ENCODE results near the gene BAIAP2.
A peak's percentile ranks its signal among the peaks of the same experiment; 100 is the strongest.

BAIAP2 gene

GRCh38 chr17:81000631-81001357 lies 34.2 kb upstream of the BAIAP2 start:
- Histone ChIP-seq H3K9me3 (ENCODE audit: control insufficient read depth in 1 of 2, low read length in 2 of 2) (no peaks in the 10 kb centered on the region), H3K9ac (ENCODE audit: low read depth in 1 of 2, low read length in 2 of 2) (no peak overlapping the region), H3K4me3 (ENCODE audit: low read depth in 1 of 2, low read length in 2 of 2) (no peak overlapping the region), H3K4me1 (ENCODE audit: control insufficient read depth in 1 of 2, insufficient read depth in 2 of 2, low read length in 2 of 2) (peaks cover 28 to 38% of the 10 kb centered on the region in 2 donors), H3K27ac (ENCODE audit: low read depth, low read length) (no peak overlapping the region), H3K36me3 (ENCODE audit: control insufficient read depth in 1 of 2, insufficient read depth in 2 of 2, low read length in 2 of 2) (peaks cover 19 to 45% of the 10 kb centered on the region in 2 donors), H3K27me3 (ENCODE audit: control insufficient read depth in 1 of 2, insufficient read depth in 2 of 2, low read length in 2 of 2) (peaks cover 6 to 10% of the 10 kb centered on the region in 2 donors)

GRCh38 chr17:81002013-81002384 lies 33.0 kb upstream of the BAIAP2 start:
- H3K27ac ChIP-seq (ENCODE audit: low read depth, low read length): no peak overlapping the region
- H3K4me3 ChIP-seq (ENCODE audit: low read depth in 1 of 2, low read length in 2 of 2): peak overlapping the region in 1 of 2 donors; percentile 6
- no peak overlapping the region for H3K9ac ChIP-seq (ENCODE audit: low read depth in 1 of 2, low read length in 2 of 2)
- H3K36me3 ChIP-seq (ENCODE audit: control insufficient read depth in 1 of 2, insufficient read depth in 2 of 2, low read length in 2 of 2): peaks cover 14 to 34% of the 10 kb centered on the region in 2 donors
- H3K9me3 ChIP-seq (ENCODE audit: control insufficient read depth in 1 of 2, low read length in 2 of 2): no peaks in the 10 kb centered on the region
- peaks cover 8 to 16% of the 10 kb centered on the region in 2 donors for H3K27me3 ChIP-seq (ENCODE audit: control insufficient read depth in 1 of 2, insufficient read depth in 2 of 2, low read length in 2 of 2)
- H3K4me1 ChIP-seq (ENCODE audit: control insufficient read depth in 1 of 2, insufficient read depth in 2 of 2, low read length in 2 of 2): peaks cover 28 to 38% of the 10 kb centered on the region in 2 donors

GRCh38 chr17:81002409-81003361 lies 32.3 kb upstream of the BAIAP2 start:
- H3K9ac ChIP-seq (ENCODE audit: low read depth in 1 of 2, low read length in 2 of 2): no peak overlapping the region
- H3K9me3 ChIP-seq (ENCODE audit: control insufficient read depth in 1 of 2, low read length in 2 of 2): no peaks in the 10 kb centered on the region
- peaks cover 28 to 38% of the 10 kb centered on the region in 2 donors for H3K4me1 ChIP-seq (ENCODE audit: control insufficient read depth in 1 of 2, insufficient read depth in 2 of 2, low read length in 2 of 2)
- H3K27me3 ChIP-seq (ENCODE audit: control insufficient read depth in 1 of 2, insufficient read depth in 2 of 2, low read length in 2 of 2): peaks cover 8 to 16% of the 10 kb centered on the region in 2 donors
- peak overlapping the region in 1 of 2 donors; percentile 6 for H3K4me3 ChIP-seq (ENCODE audit: low read depth in 1 of 2, low read length in 2 of 2)
- H3K27ac ChIP-seq (ENCODE audit: low read depth, low read length): no peak overlapping the region
- peaks cover 12 to 27% of the 10 kb centered on the region in 2 donors for H3K36me3 ChIP-seq (ENCODE audit: control insufficient read depth in 1 of 2, insufficient read depth in 2 of 2, low read length in 2 of 2)

GRCh38 chr17:81003711-81004475 lies 31.1 kb upstream of the BAIAP2 start:
- Histone ChIP-seq H3K4me3 (ENCODE audit: low read depth in 1 of 2, low read length in 2 of 2) (peak overlapping the region in 1 of 2 donors; percentile 3), H3K9ac (ENCODE audit: low read depth in 1 of 2, low read length in 2 of 2) (no peak overlapping the region), H3K9me3 (ENCODE audit: control insufficient read depth in 1 of 2, low read length in 2 of 2) (no peaks in the 10 kb centered on the region), H3K4me1 (ENCODE audit: control insufficient read depth in 1 of 2, insufficient read depth in 2 of 2, low read length in 2 of 2) (peaks cover 28 to 38% of the 10 kb centered on the region in 2 donors), H3K27ac (ENCODE audit: low read depth, low read length) (no peak overlapping the region), H3K27me3 (ENCODE audit: control insufficient read depth in 1 of 2, insufficient read depth in 2 of 2, low read length in 2 of 2) (peaks cover 8 to 16% of the 10 kb centered on the region in 2 donors), H3K36me3 (ENCODE audit: control insufficient read depth in 1 of 2, insufficient read depth in 2 of 2, low read length in 2 of 2) (peaks cover 4 to 15% of the 10 kb centered on the region in 2 donors)

- H3K4me1 ChIP-seq (ENCODE audit: control insufficient read depth in 1 of 2, insufficient read depth in 2 of 2, low read length in 2 of 2): peaks cover 12 to 15% of the 10 kb centered on the region in 2 donors
- H3K27ac ChIP-seq (ENCODE audit: low read depth, low read length): no peak overlapping the region
- peaks cover 8 to 16% of the 10 kb centered on the region in 2 donors for H3K27me3 ChIP-seq (ENCODE audit: control insufficient read depth in 1 of 2, insufficient read depth in 2 of 2, low read length in 2 of 2)
- H3K36me3 ChIP-seq (ENCODE audit: control insufficient read depth in 1 of 2, insufficient read depth in 2 of 2, low read length in 2 of 2): no peaks in the 10 kb centered on the region
- H3K9ac ChIP-seq (ENCODE audit: low read depth in 1 of 2, low read length in 2 of 2): no peak overlapping the region
- H3K4me3 ChIP-seq (ENCODE audit: low read depth in 1 of 2, low read length in 2 of 2): no peak overlapping the region
- peaks cover 0 to 6% of the 10 kb centered on the region in 2 donors for H3K9me3 ChIP-seq (ENCODE audit: control insufficient read depth in 1 of 2, low read length in 2 of 2)
Measured at GRCh38 chr17:81006891-81007290, 28.1 kb upstream of the BAIAP2 start.

- Histone ChIP-seq H3K27ac (ENCODE audit: low read depth, low read length) (no peak overlapping the region), H3K27me3 (ENCODE audit: control insufficient read depth in 1 of 2, insufficient read depth in 2 of 2, low read length in 2 of 2) (peaks cover 8 to 16% of the 10 kb centered on the region in 2 donors), H3K4me3 (ENCODE audit: low read depth in 1 of 2, low read length in 2 of 2) (no peak overlapping the region), H3K9ac (ENCODE audit: low read depth in 1 of 2, low read length in 2 of 2) (no peak overlapping the region), H3K4me1 (ENCODE audit: control insufficient read depth in 1 of 2, insufficient read depth in 2 of 2, low read length in 2 of 2) (peaks cover 3 to 5% of the 10 kb centered on the region in 2 donors), H3K9me3 (ENCODE audit: control insufficient read depth in 1 of 2, low read length in 2 of 2) (peaks cover 0 to 6% of the 10 kb centered on the region in 2 donors), H3K36me3 (ENCODE audit: control insufficient read depth in 1 of 2, insufficient read depth in 2 of 2, low read length in 2 of 2) (no peaks in the 10 kb centered on the region)
Measured at GRCh38 chr17:81008140-81008539, 26.8 kb upstream of the BAIAP2 start.

- H3K27me3 ChIP-seq (ENCODE audit: control insufficient read depth in 1 of 2, insufficient read depth in 2 of 2, low read length in 2 of 2): peaks cover 8 to 12% of the 10 kb centered on the region in 2 donors
- H3K4me1 ChIP-seq (ENCODE audit: control insufficient read depth in 1 of 2, insufficient read depth in 2 of 2, low read length in 2 of 2): peaks cover 3 to 5% of the 10 kb centered on the region in 2 donors
- peaks cover 0 to 6% of the 10 kb centered on the region in 2 donors for H3K9me3 ChIP-seq (ENCODE audit: control insufficient read depth in 1 of 2, low read length in 2 of 2)
- no peak overlapping the region for H3K4me3 ChIP-seq (ENCODE audit: low read depth in 1 of 2, low read length in 2 of 2)
- H3K36me3 ChIP-seq (ENCODE audit: control insufficient read depth in 1 of 2, insufficient read depth in 2 of 2, low read length in 2 of 2): no peaks in the 10 kb centered on the region
- H3K9ac ChIP-seq (ENCODE audit: low read depth in 1 of 2, low read length in 2 of 2): no peak overlapping the region
- H3K27ac ChIP-seq (ENCODE audit: low read depth, low read length): no peak overlapping the region
Measured at GRCh38 chr17:81009136-81009535, 25.8 kb upstream of the BAIAP2 start.

GRCh38 chr17:81010935-81011334 lies 24.0 kb upstream of the BAIAP2 start:
- Histone ChIP-seq H3K27ac (ENCODE audit: low read depth, low read length) (no peak overlapping the region), H3K9ac (ENCODE audit: low read depth in 1 of 2, low read length in 2 of 2) (no peak overlapping the region), H3K4me1 (ENCODE audit: control insufficient read depth in 1 of 2, insufficient read depth in 2 of 2, low read length in 2 of 2) (no peaks in the 10 kb centered on the region), H3K27me3 (ENCODE audit: control insufficient read depth in 1 of 2, insufficient read depth in 2 of 2, low read length in 2 of 2) (peaks cover 1 to 4% of the 10 kb centered on the region in 2 donors), H3K4me3 (ENCODE audit: low read depth in 1 of 2, low read length in 2 of 2) (no peak overlapping the region), H3K36me3 (ENCODE audit: control insufficient read depth in 1 of 2, insufficient read depth in 2 of 2, low read length in 2 of 2) (no peaks in the 10 kb centered on the region), H3K9me3 (ENCODE audit: control insufficient read depth in 1 of 2, low read length in 2 of 2) (peaks cover 0 to 6% of the 10 kb centered on the region in 2 donors)

GRCh38 chr17:81011951-81012350 lies 23.0 kb upstream of the BAIAP2 start:
- Histone ChIP-seq H3K4me1 (ENCODE audit: control insufficient read depth in 1 of 2, insufficient read depth in 2 of 2, low read length in 2 of 2) (no peaks in the 10 kb centered on the region), H3K4me3 (ENCODE audit: low read depth in 1 of 2, low read length in 2 of 2) (no peak overlapping the region), H3K36me3 (ENCODE audit: control insufficient read depth in 1 of 2, insufficient read depth in 2 of 2, low read length in 2 of 2) (no peaks in the 10 kb centered on the region), H3K9me3 (ENCODE audit: control insufficient read depth in 1 of 2, low read length in 2 of 2) (peaks cover 5 to 6% of the 10 kb centered on the region in 2 donors), H3K27me3 (ENCODE audit: control insufficient read depth in 1 of 2, insufficient read depth in 2 of 2, low read length in 2 of 2) (no peaks in the 10 kb centered on the region), H3K9ac (ENCODE audit: low read depth in 1 of 2, low read length in 2 of 2) (no peak overlapping the region), H3K27ac (ENCODE audit: low read depth, low read length) (no peak overlapping the region)

All from duodenal mucosa (tissue), 2 donors.